Measurements from ENCODE around the gene SRI.

The SRI gene

GRCh38 chr7:88191911-88192310, 27.9 kb downstream of the SRI start:
- Histone ChIP-seq H3K27ac (ENCODE audit: low read depth, low read length) (no peak overlapping the region), H3K4me1 (ENCODE audit: control insufficient read depth in 5 of 5, insufficient read depth in 5 of 5, low read length in 5 of 5) (no peaks in the 10 kb centered on the region), H3K4me3 (ENCODE audit: low read depth in 1 of 5, low read length in 5 of 5) (no peak overlapping the region), H3K9me3 (ENCODE audit: control insufficient read depth in 5 of 5, low read length in 5 of 5) (no peaks in the 10 kb centered on the region), H3K27me3 (ENCODE audit: control insufficient read depth in 5 of 5, insufficient read depth in 4 of 5, low read length in 5 of 5) (no peaks in the 10 kb centered on the region), H3K36me3 (ENCODE audit: control insufficient read depth in 5 of 5, insufficient read depth in 5 of 5, low read length in 5 of 5) (peaks cover 0 to 3% (median 0%) of the 10 kb centered on the region in 5 donors), H3K9ac (ENCODE audit: low read length in 5 of 5) (no peak overlapping the region)

GRCh38 chr7:88185650-88186049, 34.2 kb downstream of the SRI start:
- no peak overlapping the region for H3K9ac ChIP-seq (ENCODE audit: low read length in 5 of 5)
- no peaks in the 10 kb centered on the region for H3K27me3 ChIP-seq (ENCODE audit: control insufficient read depth in 5 of 5, insufficient read depth in 4 of 5, low read length in 5 of 5)
- peaks cover 0 to 4% (median 0%) of the 10 kb centered on the region in 5 donors for H3K36me3 ChIP-seq (ENCODE audit: control insufficient read depth in 5 of 5, insufficient read depth in 5 of 5, low read length in 5 of 5)
- H3K4me3 ChIP-seq (ENCODE audit: low read depth in 1 of 5, low read length in 5 of 5): no peak overlapping the region
- no peak overlapping the region for H3K27ac ChIP-seq (ENCODE audit: low read depth, low read length)
- no peaks in the 10 kb centered on the region for H3K9me3 ChIP-seq (ENCODE audit: control insufficient read depth in 5 of 5, low read length in 5 of 5)
- no peaks in the 10 kb centered on the region for H3K4me1 ChIP-seq (ENCODE audit: control insufficient read depth in 5 of 5, insufficient read depth in 5 of 5, low read length in 5 of 5)

GRCh38 chr7:88184848-88185304, 35.0 kb downstream of the SRI start:
- no peaks in the 10 kb centered on the region for H3K4me1 ChIP-seq (ENCODE audit: control insufficient read depth in 5 of 5, insufficient read depth in 5 of 5, low read length in 5 of 5)

GRCh38 chr7:88183051-88183450, 36.8 kb downstream of the SRI start:
- Histone ChIP-seq H3K4me3 (ENCODE audit: low read depth in 1 of 5, low read length in 5 of 5) (no peak overlapping the region), H3K36me3 (ENCODE audit: control insufficient read depth in 5 of 5, insufficient read depth in 5 of 5, low read length in 5 of 5) (peaks cover 0 to 4% (median 0%) of the 10 kb centered on the region in 5 donors), H3K9ac (ENCODE audit: low read length in 5 of 5) (no peak overlapping the region), H3K4me1 (ENCODE audit: control insufficient read depth in 5 of 5, insufficient read depth in 5 of 5, low read length in 5 of 5) (no peaks in the 10 kb centered on the region), H3K27me3 (ENCODE audit: control insufficient read depth in 5 of 5, insufficient read depth in 4 of 5, low read length in 5 of 5) (no peaks in the 10 kb centered on the region), H3K9me3 (ENCODE audit: control insufficient read depth in 5 of 5, low read length in 5 of 5) (no peaks in the 10 kb centered on the region), H3K27ac (ENCODE audit: low read depth, low read length) (no peak overlapping the region)

More at GRCh38 chr7:88184848-88185304, 35.0 kb downstream of the SRI start:
- Histone ChIP-seq H3K4me3 (ENCODE audit: low read depth in 1 of 5, low read length in 5 of 5) (no peak overlapping the region), H3K27me3 (ENCODE audit: control insufficient read depth in 5 of 5, insufficient read depth in 4 of 5, low read length in 5 of 5) (no peaks in the 10 kb centered on the region), H3K9me3 (ENCODE audit: control insufficient read depth in 5 of 5, low read length in 5 of 5) (no peaks in the 10 kb centered on the region), H3K27ac (ENCODE audit: low read depth, low read length) (no peak overlapping the region), H3K9ac (ENCODE audit: low read length in 5 of 5) (no peak overlapping the region), H3K36me3 (ENCODE audit: control insufficient read depth in 5 of 5, insufficient read depth in 5 of 5, low read length in 5 of 5) (peaks cover 0 to 4% (median 0%) of the 10 kb centered on the region in 5 donors)

GRCh38 chr7:88176190-88176589, 43.6 kb downstream of the SRI start:
- H3K9me3 ChIP-seq (ENCODE audit: control insufficient read depth in 5 of 5, low read length in 5 of 5): no peaks in the 10 kb centered on the region
- H3K4me3 ChIP-seq (ENCODE audit: low read depth in 1 of 5, low read length in 5 of 5): no peak overlapping the region
- no peak overlapping the region for H3K27ac ChIP-seq (ENCODE audit: low read depth, low read length)

GRCh38 chr7:88172842-88173241, 47.0 kb downstream of the SRI start:
- H3K4me3 ChIP-seq (ENCODE audit: low read depth in 1 of 5, low read length in 5 of 5): no peak overlapping the region
- H3K36me3 ChIP-seq (ENCODE audit: control insufficient read depth in 5 of 5, insufficient read depth in 5 of 5, low read length in 5 of 5): no peaks in the 10 kb centered on the region
- no peaks in the 10 kb centered on the region for H3K4me1 ChIP-seq (ENCODE audit: control insufficient read depth in 5 of 5, insufficient read depth in 5 of 5, low read length in 5 of 5)
- H3K9ac ChIP-seq (ENCODE audit: low read length in 5 of 5): no peak overlapping the region
- H3K27ac ChIP-seq (ENCODE audit: low read depth, low read length): no peak overlapping the region
- H3K9me3 ChIP-seq (ENCODE audit: control insufficient read depth in 5 of 5, low read length in 5 of 5): no peaks in the 10 kb centered on the region
- H3K27me3 ChIP-seq (ENCODE audit: control insufficient read depth in 5 of 5, insufficient read depth in 4 of 5, low read length in 5 of 5): no peaks in the 10 kb centered on the region

More at GRCh38 chr7:88176190-88176589, 43.6 kb downstream of the SRI start:
- no peaks in the 10 kb centered on the region for H3K27me3 ChIP-seq (ENCODE audit: control insufficient read depth in 5 of 5, insufficient read depth in 4 of 5, low read length in 5 of 5)
- no peak overlapping the region for H3K9ac ChIP-seq (ENCODE audit: low read length in 5 of 5)
- H3K4me1 ChIP-seq (ENCODE audit: control insufficient read depth in 5 of 5, insufficient read depth in 5 of 5, low read length in 5 of 5): no peaks in the 10 kb centered on the region
- no peaks in the 10 kb centered on the region for H3K36me3 ChIP-seq (ENCODE audit: control insufficient read depth in 5 of 5, insufficient read depth in 5 of 5, low read length in 5 of 5)

GRCh38 chr7:88169717-88170320, 50.0 kb downstream of the SRI start:
- no peak overlapping the region for H3K27ac ChIP-seq (ENCODE audit: low read depth, low read length)

GRCh38 chr7:88167721-88168120, 52.1 kb downstream of the SRI start:
- H3K27ac ChIP-seq (ENCODE audit: low read depth, low read length): no peak overlapping the region

More at GRCh38 chr7:88169717-88170320, 50.0 kb downstream of the SRI start:
- Histone ChIP-seq H3K4me1 (ENCODE audit: control insufficient read depth in 5 of 5, insufficient read depth in 5 of 5, low read length in 5 of 5) (no peaks in the 10 kb centered on the region), H3K4me3 (ENCODE audit: low read depth in 1 of 5, low read length in 5 of 5) (no peak overlapping the region), H3K9ac (ENCODE audit: low read length in 5 of 5) (no peak overlapping the region), H3K27me3 (ENCODE audit: control insufficient read depth in 5 of 5, insufficient read depth in 4 of 5, low read length in 5 of 5) (no peaks in the 10 kb centered on the region), H3K9me3 (ENCODE audit: control insufficient read depth in 5 of 5, low read length in 5 of 5) (no peaks in the 10 kb centered on the region), H3K36me3 (ENCODE audit: control insufficient read depth in 5 of 5, insufficient read depth in 5 of 5, low read length in 5 of 5) (no peaks in the 10 kb centered on the region)

GRCh38 chr7:88167223-88167622, 52.6 kb downstream of the SRI start:
- Histone ChIP-seq H3K27me3 (ENCODE audit: control insufficient read depth in 5 of 5, insufficient read depth in 4 of 5, low read length in 5 of 5) (no peaks in the 10 kb centered on the region), H3K36me3 (ENCODE audit: control insufficient read depth in 5 of 5, insufficient read depth in 5 of 5, low read length in 5 of 5) (no peaks in the 10 kb centered on the region), H3K9ac (ENCODE audit: low read length in 5 of 5) (no peak overlapping the region), H3K4me3 (ENCODE audit: low read depth in 1 of 5, low read length in 5 of 5) (no peak overlapping the region), H3K4me1 (ENCODE audit: control insufficient read depth in 5 of 5, insufficient read depth in 5 of 5, low read length in 5 of 5) (no peaks in the 10 kb centered on the region), H3K9me3 (ENCODE audit: control insufficient read depth in 5 of 5, low read length in 5 of 5) (no peaks in the 10 kb centered on the region), H3K27ac (ENCODE audit: low read depth, low read length) (no peak overlapping the region)

More at GRCh38 chr7:88167721-88168120, 52.1 kb downstream of the SRI start:
- Histone ChIP-seq H3K36me3 (ENCODE audit: control insufficient read depth in 5 of 5, insufficient read depth in 5 of 5, low read length in 5 of 5) (no peaks in the 10 kb centered on the region), H3K4me1 (ENCODE audit: control insufficient read depth in 5 of 5, insufficient read depth in 5 of 5, low read length in 5 of 5) (no peaks in the 10 kb centered on the region), H3K27me3 (ENCODE audit: control insufficient read depth in 5 of 5, insufficient read depth in 4 of 5, low read length in 5 of 5) (no peaks in the 10 kb centered on the region), H3K4me3 (ENCODE audit: low read depth in 1 of 5, low read length in 5 of 5) (no peak overlapping the region), H3K9ac (ENCODE audit: low read length in 5 of 5) (no peak overlapping the region), H3K9me3 (ENCODE audit: control insufficient read depth in 5 of 5, low read length in 5 of 5) (no peaks in the 10 kb centered on the region)

GRCh38 chr7:88165697-88166096, 54.1 kb downstream of the SRI start:
- Histone ChIP-seq H3K36me3 (ENCODE audit: control insufficient read depth in 5 of 5, insufficient read depth in 5 of 5, low read length in 5 of 5) (no peaks in the 10 kb centered on the region), H3K4me1 (ENCODE audit: control insufficient read depth in 5 of 5, insufficient read depth in 5 of 5, low read length in 5 of 5) (no peaks in the 10 kb centered on the region), H3K27ac (ENCODE audit: low read depth, low read length) (no peak overlapping the region), H3K9me3 (ENCODE audit: control insufficient read depth in 5 of 5, low read length in 5 of 5) (no peaks in the 10 kb centered on the region), H3K4me3 (ENCODE audit: low read depth in 1 of 5, low read length in 5 of 5) (no peak overlapping the region), H3K9ac (ENCODE audit: low read length in 5 of 5) (no peak overlapping the region), H3K27me3 (ENCODE audit: control insufficient read depth in 5 of 5, insufficient read depth in 4 of 5, low read length in 5 of 5) (no peaks in the 10 kb centered on the region)

All from subcutaneous abdominal adipose tissue (tissue), 5 donors.